VCaP (cell line): ENCODE data around the gene GOLGB1.
"Not testable (repeated sequence)": the region's sequence is repeated elsewhere in the genome, so short reads cannot be mapped to it uniquely, and the experiment has no call there.

Experiments used
- H3K27ac ChIP-seq: fragments of 450-650 bp; 2 replicates; pipeline ENCODE4 v1.5.1; 2017
- TF ChIP-seq, protein P1 (sequence below): fragments of 450-650 bp; conservative IDR thresholded peaks from 2 replicates; pipeline ENCODE4 v1.5.1; 2017; ENCODE audit warnings: mild to moderate bottlenecking, moderate library complexity

Gene GOLGB1

DNA sequence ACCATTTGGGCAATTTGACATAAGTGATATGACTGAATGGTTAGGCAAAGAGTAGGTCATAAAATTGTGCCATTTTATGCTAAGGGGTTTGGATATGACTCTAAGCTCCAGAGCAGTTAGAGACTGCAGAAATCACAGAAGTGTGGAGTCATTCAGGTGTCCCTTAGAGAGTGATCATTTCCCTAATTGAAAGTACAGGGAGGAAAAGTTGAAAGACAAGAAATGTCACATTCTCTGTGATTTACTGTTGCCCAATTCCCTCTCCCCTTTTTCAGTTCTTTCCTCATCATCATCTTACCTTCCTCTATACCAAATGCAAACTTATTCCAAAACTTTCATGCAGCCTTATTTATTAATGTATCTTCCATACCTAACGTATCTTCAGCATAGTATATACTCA lies 2.7 kb upstream of the GOLGB1 start:
- no peak overlapping the region for H3K27ac ChIP-seq
- TF ChIP-seq, protein P1, sequence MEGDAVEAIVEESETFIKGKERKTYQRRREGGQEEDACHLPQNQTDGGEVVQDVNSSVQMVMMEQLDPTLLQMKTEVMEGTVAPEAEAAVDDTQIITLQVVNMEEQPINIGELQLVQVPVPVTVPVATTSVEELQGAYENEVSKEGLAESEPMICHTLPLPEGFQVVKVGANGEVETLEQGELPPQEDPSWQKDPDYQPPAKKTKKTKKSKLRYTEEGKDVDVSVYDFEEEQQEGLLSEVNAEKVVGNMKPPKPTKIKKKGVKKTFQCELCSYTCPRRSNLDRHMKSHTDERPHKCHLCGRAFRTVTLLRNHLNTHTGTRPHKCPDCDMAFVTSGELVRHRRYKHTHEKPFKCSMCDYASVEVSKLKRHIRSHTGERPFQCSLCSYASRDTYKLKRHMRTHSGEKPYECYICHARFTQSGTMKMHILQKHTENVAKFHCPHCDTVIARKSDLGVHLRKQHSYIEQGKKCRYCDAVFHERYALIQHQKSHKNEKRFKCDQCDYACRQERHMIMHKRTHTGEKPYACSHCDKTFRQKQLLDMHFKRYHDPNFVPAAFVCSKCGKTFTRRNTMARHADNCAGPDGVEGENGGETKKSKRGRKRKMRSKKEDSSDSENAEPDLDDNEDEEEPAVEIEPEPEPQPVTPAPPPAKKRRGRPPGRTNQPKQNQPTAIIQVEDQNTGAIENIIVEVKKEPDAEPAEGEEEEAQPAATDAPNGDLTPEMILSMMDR = no peak

DNA sequence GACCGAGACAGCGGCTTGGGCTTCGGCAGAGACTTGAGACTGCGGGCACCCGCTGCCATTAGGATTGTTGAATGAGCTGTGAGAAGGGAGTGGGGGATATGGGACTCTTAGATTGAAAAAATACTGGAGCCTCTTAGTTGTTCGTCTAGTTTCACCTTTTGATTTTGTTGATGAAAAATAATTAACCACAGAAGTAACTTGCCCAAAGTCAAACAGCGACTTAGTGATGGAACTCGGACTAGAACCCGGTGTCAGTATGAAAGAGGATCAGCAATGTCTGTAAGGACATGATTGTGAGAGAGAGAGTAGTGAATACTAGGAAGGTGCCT lies 510 bp upstream of the GOLGB1 start:
- TF ChIP-seq, protein P1 = no peak
- peak overlapping the region; percentile 93 for H3K27ac ChIP-seq

DNA sequence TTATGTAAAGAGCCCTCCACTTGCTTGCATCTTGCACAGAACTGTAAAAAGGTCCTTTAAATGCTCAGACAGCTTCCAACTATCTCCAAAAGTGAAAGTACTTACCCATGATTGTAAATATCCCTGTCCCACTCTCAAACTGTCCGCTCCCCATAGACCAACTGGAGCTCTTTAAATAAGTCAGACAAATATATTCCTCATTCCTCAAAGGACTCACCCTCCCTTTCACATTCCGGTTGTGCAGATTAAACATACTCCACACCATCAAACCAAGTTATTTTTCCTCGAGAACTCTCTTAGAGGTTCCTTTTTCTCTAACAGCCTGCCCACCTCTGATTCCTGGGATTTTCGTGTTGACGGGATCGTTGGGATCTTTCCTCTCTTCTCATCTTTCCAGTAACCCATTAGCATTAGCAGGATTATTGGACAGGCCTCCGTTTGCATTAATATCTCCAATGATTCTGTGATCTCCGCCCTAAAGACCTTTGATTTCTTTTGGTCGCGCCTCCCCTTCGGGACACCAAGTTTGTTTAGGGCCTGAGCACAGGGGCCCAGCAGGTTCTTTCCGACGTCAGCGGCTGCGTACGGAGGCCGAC lies 763 bp downstream of the GOLGB1 start:
- TF ChIP-seq, protein P1 = no peak
- peak overlapping the region; percentile 93 for H3K27ac ChIP-seq

DNA sequence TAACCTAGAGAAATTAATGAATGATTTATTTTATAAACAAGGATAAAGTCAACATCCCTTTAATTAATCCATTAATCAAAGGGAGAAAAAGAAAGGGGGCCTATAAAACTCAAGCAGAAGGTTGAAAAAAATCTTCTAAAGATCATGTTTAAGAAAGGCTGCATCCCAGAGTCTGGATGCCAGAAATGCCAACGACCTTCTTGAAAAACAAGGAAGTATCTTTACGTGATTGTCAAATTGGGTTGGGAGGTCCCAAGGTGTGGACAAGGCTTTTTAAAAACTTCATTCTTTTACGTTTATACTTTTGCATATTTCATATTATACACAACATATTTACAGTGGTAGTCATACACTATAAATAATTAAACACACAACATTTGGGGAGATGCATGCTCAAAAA lies 1.6 kb downstream of the GOLGB1 start:
- TF ChIP-seq, protein P1 = no peak
- peak overlapping the region; percentile 93 for H3K27ac ChIP-seq

DNA sequence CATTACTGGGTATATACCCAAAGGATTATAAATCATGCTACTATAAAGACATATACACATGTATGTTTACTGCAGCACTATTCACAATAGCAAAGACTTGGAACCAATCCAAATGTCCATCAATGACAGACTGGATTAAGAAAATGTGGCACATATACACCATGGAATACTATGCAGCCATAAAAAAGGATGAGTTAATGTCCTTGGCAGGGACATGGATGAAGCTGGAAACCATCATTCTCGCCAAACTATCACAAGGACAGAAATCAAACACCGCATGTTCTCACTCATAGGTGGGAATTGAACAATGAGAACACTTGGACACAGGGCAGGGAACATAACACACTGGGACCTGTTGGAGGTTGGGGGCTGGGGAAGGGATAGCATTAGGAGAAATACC lies 6.4 kb downstream of the GOLGB1 start:
- not testable (repeated sequence) for H3K27ac ChIP-seq

DNA sequence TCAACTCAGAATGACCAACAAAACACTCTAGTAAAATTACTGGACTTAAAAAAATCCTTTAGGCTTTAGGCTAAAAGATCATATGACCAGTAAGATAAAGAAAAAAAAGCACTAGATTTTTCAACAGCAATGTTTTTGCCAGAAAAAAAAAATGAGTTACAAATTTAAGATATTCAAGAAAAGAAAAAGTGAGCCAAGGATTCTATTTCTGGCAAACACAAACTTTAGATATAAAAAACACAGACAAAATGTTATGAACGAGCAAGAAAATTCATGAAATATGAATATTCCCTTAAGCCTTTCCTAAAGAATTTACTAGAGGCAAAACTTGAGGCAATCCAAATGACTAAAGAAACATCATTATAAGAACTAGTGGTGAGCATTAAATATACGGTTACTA lies 8.6 kb downstream of the GOLGB1 start:
- TF ChIP-seq, protein P1 = no peak
- no peak overlapping the region for H3K27ac ChIP-seq

DNA sequence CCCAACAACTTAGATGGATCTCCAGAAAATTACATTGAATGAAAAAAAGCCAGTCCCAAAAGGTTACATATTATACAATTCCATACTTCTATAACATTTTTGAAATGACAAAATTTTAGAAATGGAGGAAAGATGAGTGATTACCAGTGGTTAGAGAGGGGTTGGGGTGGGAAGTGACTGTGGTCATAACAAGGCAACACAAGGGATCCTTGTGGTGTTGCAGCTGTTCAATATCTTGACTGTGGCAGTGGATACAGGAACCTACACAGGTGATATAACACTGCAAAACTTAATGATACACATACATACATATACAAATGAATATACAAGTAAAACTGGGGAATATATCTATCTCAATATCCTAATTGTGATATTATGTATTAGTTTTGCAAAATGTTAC lies 9.6 kb downstream of the GOLGB1 start:
- TF ChIP-seq, protein P1 = no peak
- H3K27ac ChIP-seq = no peak overlapping the region

DNA sequence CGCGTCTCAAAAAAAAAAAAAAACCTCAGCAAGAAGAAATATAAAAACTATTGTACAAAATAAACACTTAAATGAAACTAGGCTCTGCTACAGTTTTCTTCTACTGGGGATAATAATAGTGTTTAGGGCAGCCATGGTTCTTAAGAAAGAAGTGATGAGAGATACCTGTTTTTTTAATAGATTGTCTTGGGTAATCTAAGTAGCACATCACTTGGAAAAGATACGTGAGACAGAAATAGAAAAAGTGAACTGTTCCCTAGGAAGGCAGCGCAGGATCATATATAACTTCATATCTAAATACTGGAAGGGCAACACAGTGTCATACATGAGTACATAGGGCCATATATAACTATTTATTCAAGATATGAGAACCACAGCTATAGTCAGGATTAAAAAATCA lies 11.9 kb downstream of the GOLGB1 start:
- TF ChIP-seq, protein P1 = no peak

More for the DNA sequence above, 11.9 kb downstream of the GOLGB1 start:
- H3K27ac ChIP-seq = no peak overlapping the region
